Fibroblast of lung (primary cell): Measurements from ENCODE around the gene DNHD1. TPM values are rescaled to one million over a fixed set of nuclear protein-coding genes. Genes with fewer than 3 reads are reported as not detected.

ENCODE experiments used
- DNase-seq, 2 donors: peaks; one replicate each; pipeline versions ENCODE4 v3.0.0 to v3.0.0-alpha.2; 2010; ENCODE audit warnings: low read depth in 2 of 2
- H2AFZ ChIP-seq: 2 replicates; pipeline ENCODE4 v1.5.1; 2012; ENCODE audit warnings: low read length, control low read depth, inconsistent platforms
- H3K27ac ChIP-seq: 2 replicates; pipeline ENCODE4 v1.5.1; 2011; ENCODE audit warnings: low read length, control low read depth; ENCODE audit not compliant: insufficient read depth
- H3K27me3 ChIP-seq: 2 replicates; pipeline ENCODE4 v1.5.1; 2011; ENCODE audit warnings: mild to moderate bottlenecking, low read length; ENCODE audit not compliant: control insufficient read depth, insufficient read depth
- H3K36me3 ChIP-seq: 2 replicates; pipeline ENCODE4 v1.5.1; 2011; ENCODE audit warnings: low read length; ENCODE audit not compliant: control insufficient read depth, insufficient read depth
- H3K4me1 ChIP-seq: 2 replicates; pipeline ENCODE4 v1.5.1; 2011; ENCODE audit warnings: low read length; ENCODE audit not compliant: control insufficient read depth, insufficient read depth; ENCODE audit errors: extremely low read depth
- H3K4me2 ChIP-seq: 2 replicates; pipeline ENCODE4 v1.5.1; 2011; ENCODE audit warnings: low read length, control low read depth; ENCODE audit not compliant: insufficient read depth; ENCODE audit errors: extremely low read depth
- H3K4me3 ChIP-seq, 4 experiments: fragments of 200-600 bp in 1 of 4; sonication (generic) in 1 of 4; replicated peaks in 1 of 4; 2 replicates each; pipeline ENCODE4 v1.5.1; 2011 to 2016; ENCODE audit warnings: low read length in 4 of 4, low read depth in 3 of 4, mild to moderate bottlenecking in 3 of 4, control low read depth in 2 of 4, inconsistent platforms in 1 of 4, mixed read lengths in 1 of 4; ENCODE audit not compliant: insufficient read depth in 1 of 4; ENCODE audit errors: control extremely low read depth in 1 of 4
- H3K79me2 ChIP-seq: 2 replicates; pipeline ENCODE4 v1.5.1; 2012; ENCODE audit warnings: mild to moderate bottlenecking, low read length, inconsistent platforms; ENCODE audit not compliant: control insufficient read depth, insufficient read depth
- H3K9ac ChIP-seq: 2 replicates; pipeline ENCODE4 v1.5.1; 2011; ENCODE audit warnings: mild to moderate bottlenecking, low read length, control low read depth; ENCODE audit not compliant: insufficient read depth
- H3K9me3 ChIP-seq: 2 replicates; pipeline ENCODE4 v1.5.1; 2012; ENCODE audit warnings: low read depth, low read length; ENCODE audit not compliant: control insufficient read depth, insufficient read depth
- H4K20me1 ChIP-seq: 2 replicates; pipeline ENCODE4 v1.5.1; 2011; ENCODE audit warnings: low read length; ENCODE audit not compliant: control insufficient read depth, insufficient read depth; ENCODE audit errors: extremely low read depth
- EZH2 ChIP-seq: IDR thresholded peaks from 2 replicates; pipeline ENCODE4 v1.5.1; 2012; ENCODE audit warnings: low read length, control low read depth, mild to moderate bottlenecking; ENCODE audit errors: missing control alignments
- polyA plus RNA-seq, 2 donors: library from polyadenylated mRNA; depleted of rRNA in 1 of 2; stranded (reverse) in 1 of 2; unstranded in 1 of 2; fragments of >200 nt; gene quantifications; 2 replicates each; pipeline ENCODE4 v1.2.1, GENCODE V29; 2011 to 2012; ENCODE audit warnings: missing spikeins in 1 of 2
- total RNA-seq: library from RNA; depleted of rRNA; stranded (reverse); fragments of >200 nt; gene quantifications from 2 replicates; pipeline ENCODE4 v1.2.1, GENCODE V29; 2014
- TF ChIP-seq, protein P1 (sequence below), 2 donors: IDR thresholded peaks in 1 of 2; conservative IDR thresholded peaks in 1 of 2; 1 replicate in 1 of 2; 2 replicates in 1 of 2; pipeline ENCODE4 v1.5.1; 2011 to 2012; ENCODE audit warnings: low read length in 2 of 2, control low read depth in 1 of 2, inconsistent platforms in 1 of 2, low read depth in 1 of 2, mild to moderate bottlenecking in 1 of 2

DNHD1 gene
- total and polyA plus RNA-seq, 2 donors (not counting 1 experiment from before 2014, with no cell fraction given), result 2.2 to 14.7 TPM

DNA sequence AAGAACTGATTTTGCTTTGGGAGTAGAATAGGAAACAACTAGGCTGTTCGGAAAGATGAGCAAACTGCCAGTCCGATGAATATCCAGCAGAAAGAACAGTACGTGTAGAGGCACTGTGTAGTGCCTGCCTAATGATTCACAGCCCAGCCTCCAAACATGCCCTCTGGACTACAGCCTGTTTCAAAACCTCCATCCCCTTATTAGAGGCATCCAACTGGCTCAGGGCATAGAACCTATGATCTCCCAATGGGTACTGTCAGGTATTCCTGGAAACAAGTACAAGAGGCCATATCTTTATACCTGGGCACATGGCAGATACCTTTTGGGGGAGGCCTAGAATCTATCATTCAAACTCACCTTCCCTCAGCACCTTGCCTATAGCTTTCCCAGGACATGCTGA lies 101.5 kb downstream of the DNHD1 start:
- no peak overlapping the region for H2AFZ ChIP-seq
- H3K27me3 ChIP-seq, result no peaks in the 10 kb centered on the region
- H3K27ac ChIP-seq, result no peak overlapping the region
- no peaks in the 10 kb centered on the region for H3K9me3 ChIP-seq
- no peak for TF ChIP-seq EZH2
- TF ChIP-seq, protein P1, sequence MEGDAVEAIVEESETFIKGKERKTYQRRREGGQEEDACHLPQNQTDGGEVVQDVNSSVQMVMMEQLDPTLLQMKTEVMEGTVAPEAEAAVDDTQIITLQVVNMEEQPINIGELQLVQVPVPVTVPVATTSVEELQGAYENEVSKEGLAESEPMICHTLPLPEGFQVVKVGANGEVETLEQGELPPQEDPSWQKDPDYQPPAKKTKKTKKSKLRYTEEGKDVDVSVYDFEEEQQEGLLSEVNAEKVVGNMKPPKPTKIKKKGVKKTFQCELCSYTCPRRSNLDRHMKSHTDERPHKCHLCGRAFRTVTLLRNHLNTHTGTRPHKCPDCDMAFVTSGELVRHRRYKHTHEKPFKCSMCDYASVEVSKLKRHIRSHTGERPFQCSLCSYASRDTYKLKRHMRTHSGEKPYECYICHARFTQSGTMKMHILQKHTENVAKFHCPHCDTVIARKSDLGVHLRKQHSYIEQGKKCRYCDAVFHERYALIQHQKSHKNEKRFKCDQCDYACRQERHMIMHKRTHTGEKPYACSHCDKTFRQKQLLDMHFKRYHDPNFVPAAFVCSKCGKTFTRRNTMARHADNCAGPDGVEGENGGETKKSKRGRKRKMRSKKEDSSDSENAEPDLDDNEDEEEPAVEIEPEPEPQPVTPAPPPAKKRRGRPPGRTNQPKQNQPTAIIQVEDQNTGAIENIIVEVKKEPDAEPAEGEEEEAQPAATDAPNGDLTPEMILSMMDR (conservative IDR thresholded peaks at IDR 0.05 in 1 of 2, IDR thresholded peaks at IDR 0.05 in 1 of 2; ENCODE audit: low read depth in 1 of 2, low read length in 2 of 2), result no peak
- H3K4me1 ChIP-seq, result peaks cover 4% of the 10 kb centered on the region
- peaks cover 14% of the 10 kb centered on the region for H3K36me3 ChIP-seq
- H3K4me2 ChIP-seq, result no peak overlapping the region
- H3K4me3 ChIP-seq, result no peak overlapping the region
- no peaks in the 10 kb centered on the region for H4K20me1 ChIP-seq
- peaks cover 35% of the 10 kb centered on the region for H3K79me2 ChIP-seq
- no peak overlapping the region for H3K9ac ChIP-seq
- no peak for DNase-seq

DNA sequence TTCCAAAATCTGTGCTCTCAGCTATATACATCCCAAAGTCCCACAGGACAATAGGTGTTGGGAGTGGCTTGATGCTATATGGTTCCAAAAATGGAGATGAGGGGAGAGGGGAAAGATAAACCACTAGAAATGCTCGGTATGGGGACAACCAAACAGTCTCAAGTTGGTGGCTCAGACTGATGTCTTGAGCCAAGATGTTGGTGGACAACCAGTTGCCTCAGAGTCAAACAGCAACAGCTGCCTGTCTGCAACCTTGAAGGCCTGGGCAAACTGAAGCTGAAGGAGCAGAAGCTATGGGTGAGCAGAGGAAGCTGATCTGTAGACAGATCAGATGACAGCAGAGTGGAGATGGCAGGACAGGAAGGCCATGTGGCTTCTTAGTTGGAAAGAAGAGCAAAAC lies 102.4 kb downstream of the DNHD1 start:
- Histone ChIP-seq H3K36me3 (peaks cover 12% of the 10 kb centered on the region), H3K27me3 (no peaks in the 10 kb centered on the region), H3K79me2 (peaks cover 44% of the 10 kb centered on the region), H2AFZ (no peak overlapping the region), H3K27ac (no peak overlapping the region), H4K20me1 (no peaks in the 10 kb centered on the region), H3K4me3 (no peak overlapping the region), H3K9me3 (no peaks in the 10 kb centered on the region), H3K4me1 (peaks cover 4% of the 10 kb centered on the region), H3K4me2 (no peak overlapping the region), H3K9ac (no peak overlapping the region)
- no peak for DNase-seq
- no peak for TF ChIP-seq EZH2
- TF ChIP-seq, protein P1 (conservative IDR thresholded peaks at IDR 0.05 in 1 of 2, IDR thresholded peaks at IDR 0.05 in 1 of 2; ENCODE audit: low read depth in 1 of 2, low read length in 2 of 2), result no peak

DNA sequence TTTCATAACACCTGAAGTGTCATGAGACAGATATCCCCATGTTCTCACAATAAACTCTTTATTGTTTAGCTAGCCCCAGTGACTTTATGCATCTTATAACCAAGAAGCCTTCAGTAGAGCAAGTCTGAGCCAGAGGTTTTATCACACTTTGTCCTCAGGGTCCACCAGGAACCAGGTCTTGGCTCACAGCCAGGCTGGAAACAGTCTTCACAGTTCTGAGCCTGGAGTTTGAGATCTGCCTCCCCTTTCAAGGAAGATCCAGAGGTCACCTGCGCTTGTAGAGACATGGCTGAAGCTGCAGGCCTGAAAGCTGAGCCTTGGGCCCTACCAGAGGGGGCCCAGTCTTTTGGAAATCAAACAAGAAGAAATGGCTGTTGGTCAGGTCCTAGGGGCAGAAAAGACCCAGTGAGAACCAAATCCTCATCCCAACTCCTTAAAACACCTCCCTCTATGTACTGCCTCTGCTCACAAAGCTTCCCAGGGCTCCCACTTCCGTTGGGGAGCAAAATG lies 102.9 kb downstream of the DNHD1 start:
- TF ChIP-seq, protein P1 (conservative IDR thresholded peaks at IDR 0.05 in 1 of 2, IDR thresholded peaks at IDR 0.05 in 1 of 2; ENCODE audit: low read depth in 1 of 2, low read length in 2 of 2), result no peak
- TF ChIP-seq EZH2, result no peak
- Histone ChIP-seq H3K9me3 (no peaks in the 10 kb centered on the region), H3K4me1 (peaks cover 4% of the 10 kb centered on the region), H3K27me3 (no peaks in the 10 kb centered on the region), H3K4me2 (no peak overlapping the region), H3K9ac (no peak overlapping the region), H3K79me2 (peaks cover 49% of the 10 kb centered on the region), H4K20me1 (no peaks in the 10 kb centered on the region), H3K36me3 (peaks cover 12% of the 10 kb centered on the region), H3K4me3 (no peak overlapping the region), H3K27ac (no peak overlapping the region), H2AFZ (no peak overlapping the region)
- no peak for DNase-seq
